KOPT-K1 (cell line): ENCODE results near the gene AIF1.

Experiments
- H3K27ac ChIP-seq: fragments of 200-600 bp; sonication (generic); 2 replicates; pipeline ENCODE4 v1.5.1; 2016; ENCODE audit warnings: antibody characterized with exemption, mild to moderate bottlenecking, low read depth, low read length; ENCODE audit not compliant: poor library complexity, severe bottlenecking
- H3K36me3 ChIP-seq: fragments of 200-600 bp; sonication (generic); 2 replicates; pipeline ENCODE4 v1.5.1; 2017; ENCODE audit warnings: antibody characterized with exemption, mild to moderate bottlenecking, low read length, moderate library complexity; ENCODE audit not compliant: insufficient read depth
- H3K9me3 ChIP-seq: fragments of 200-600 bp; sonication (generic); 2 replicates; pipeline ENCODE4 v1.5.1; 2017; ENCODE audit warnings: antibody characterized with exemption, low read length, mild to moderate bottlenecking; ENCODE audit not compliant: insufficient read depth, poor library complexity, severe bottlenecking

The AIF1 gene

GRCh38 chr6:31640612-31641011 lies 25.6 kb downstream of the AIF1 start:
- Histone ChIP-seq H3K9me3 (no peaks in the 10 kb centered on the region), H3K36me3 (peaks cover 100% of the 10 kb centered on the region), H3K27ac (no peak overlapping the region)

- Histone ChIP-seq H3K36me3 (peaks cover 100% of the 10 kb centered on the region), H3K9me3 (no peaks in the 10 kb centered on the region), H3K27ac (no peak overlapping the region)
Observed at GRCh38 chr6:31641370-31641769, 26.3 kb downstream of the AIF1 start.

- H3K9me3 ChIP-seq: no peaks in the 10 kb centered on the region
- H3K36me3 ChIP-seq: peaks cover 98% of the 10 kb centered on the region
- H3K27ac ChIP-seq: no peak overlapping the region
Observed at GRCh38 chr6:31642798-31643570, 27.9 kb downstream of the AIF1 start.

GRCh38 chr6:31643818-31644454 lies 28.9 kb downstream of the AIF1 start:
- Histone ChIP-seq H3K9me3 (no peaks in the 10 kb centered on the region), H3K27ac (no peak overlapping the region), H3K36me3 (peaks cover 98% of the 10 kb centered on the region)

GRCh38 chr6:31645325-31645724 lies 30.3 kb downstream of the AIF1 start:
- peaks cover 98% of the 10 kb centered on the region for H3K36me3 ChIP-seq

GRCh38 chr6:31651602-31652191 lies 36.7 kb downstream of the AIF1 start:
- no peaks in the 10 kb centered on the region for H3K9me3 ChIP-seq
- peak overlapping the region; percentile 94 for H3K27ac ChIP-seq
- peaks cover 58% of the 10 kb centered on the region for H3K36me3 ChIP-seq

More at GRCh38 chr6:31645325-31645724, 30.3 kb downstream of the AIF1 start:
- no peaks in the 10 kb centered on the region for H3K9me3 ChIP-seq
- H3K27ac ChIP-seq: no peak overlapping the region

GRCh38 chr6:31652925-31653724 lies 38.1 kb downstream of the AIF1 start:
- Histone ChIP-seq H3K36me3 (peaks cover 59% of the 10 kb centered on the region), H3K27ac (peak overlapping the region; percentile 94)

GRCh38 chr6:31654574-31655348 lies 39.7 kb downstream of the AIF1 start:
- H3K27ac ChIP-seq: no peak overlapping the region
- H3K9me3 ChIP-seq: no peaks in the 10 kb centered on the region
- peaks cover 54% of the 10 kb centered on the region for H3K36me3 ChIP-seq

More at GRCh38 chr6:31652925-31653724, 38.1 kb downstream of the AIF1 start:
- H3K9me3 ChIP-seq: no peaks in the 10 kb centered on the region

GRCh38 chr6:31655349-31656237 lies 40.6 kb downstream of the AIF1 start, which contains the start of gene APOM:
APOM (plus strand) TSS chr6:31655894; CDS start chr6:31655967, 73 bp downstream.
- Histone ChIP-seq H3K36me3 (peaks cover 46% of the 10 kb centered on the region), H3K9me3 (no peaks in the 10 kb centered on the region), H3K27ac (no peak within 1 kb of the TSS)

GRCh38 chr6:31657406-31658157 lies 42.5 kb downstream of the AIF1 start:
- no peak overlapping the region for H3K27ac ChIP-seq
- H3K36me3 ChIP-seq: peaks cover 54% of the 10 kb centered on the region

GRCh38 chr6:31658158-31658688 lies 43.2 kb downstream of the AIF1 start:
- Histone ChIP-seq H3K36me3 (peaks cover 60% of the 10 kb centered on the region), H3K27ac (no peak overlapping the region), H3K9me3 (no peaks in the 10 kb centered on the region)

More at GRCh38 chr6:31657406-31658157, 42.5 kb downstream of the AIF1 start:
- no peaks in the 10 kb centered on the region for H3K9me3 ChIP-seq

- no peaks in the 10 kb centered on the region for H3K9me3 ChIP-seq
- peak overlapping the region; percentile 82 for H3K27ac ChIP-seq
- H3K36me3 ChIP-seq: peaks cover 69% of the 10 kb centered on the region
Observed at GRCh38 chr6:31658983-31659648, 44.1 kb downstream of the AIF1 start.
